ENCODE data around the gene TRIM50.

GRCh38 chr7:73304071-73304470, 23.8 kb downstream of the TRIM50 start:
- TF ChIP-seq, protein P1, sequence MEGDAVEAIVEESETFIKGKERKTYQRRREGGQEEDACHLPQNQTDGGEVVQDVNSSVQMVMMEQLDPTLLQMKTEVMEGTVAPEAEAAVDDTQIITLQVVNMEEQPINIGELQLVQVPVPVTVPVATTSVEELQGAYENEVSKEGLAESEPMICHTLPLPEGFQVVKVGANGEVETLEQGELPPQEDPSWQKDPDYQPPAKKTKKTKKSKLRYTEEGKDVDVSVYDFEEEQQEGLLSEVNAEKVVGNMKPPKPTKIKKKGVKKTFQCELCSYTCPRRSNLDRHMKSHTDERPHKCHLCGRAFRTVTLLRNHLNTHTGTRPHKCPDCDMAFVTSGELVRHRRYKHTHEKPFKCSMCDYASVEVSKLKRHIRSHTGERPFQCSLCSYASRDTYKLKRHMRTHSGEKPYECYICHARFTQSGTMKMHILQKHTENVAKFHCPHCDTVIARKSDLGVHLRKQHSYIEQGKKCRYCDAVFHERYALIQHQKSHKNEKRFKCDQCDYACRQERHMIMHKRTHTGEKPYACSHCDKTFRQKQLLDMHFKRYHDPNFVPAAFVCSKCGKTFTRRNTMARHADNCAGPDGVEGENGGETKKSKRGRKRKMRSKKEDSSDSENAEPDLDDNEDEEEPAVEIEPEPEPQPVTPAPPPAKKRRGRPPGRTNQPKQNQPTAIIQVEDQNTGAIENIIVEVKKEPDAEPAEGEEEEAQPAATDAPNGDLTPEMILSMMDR (IDR thresholded peaks at IDR 0.05): no peak
- no peak for TF ChIP-seq POLR2A (IDR thresholded peaks at IDR 0.05)

Measured in body of pancreas (tissue), 4 donors.